NCI-H510A (cell line): ENCODE results near the gene NR6A1.
"Not testable (repeated sequence)": the region's sequence is repeated elsewhere in the genome, so short reads cannot be mapped to it uniquely, and the experiment has no call there.

Source experiments
- DNase-seq: peaks from one replicate; lab custom pipeline; 2025; lab: John Stamatoyannopoulos, UW

NR6A1 gene

GRCh38 chr9:124759327-124759726, 11.8 kb downstream of the NR6A1 start:
- no peak for DNase-seq

- DNase-seq = no peak
These were observed 12.4 kb downstream of the NR6A1 start for GRCh38 chr9:124758691-124759090.

GRCh38 chr9:124758061-124758460, 13.1 kb downstream of the NR6A1 start:
- no peak for DNase-seq

DNA sequence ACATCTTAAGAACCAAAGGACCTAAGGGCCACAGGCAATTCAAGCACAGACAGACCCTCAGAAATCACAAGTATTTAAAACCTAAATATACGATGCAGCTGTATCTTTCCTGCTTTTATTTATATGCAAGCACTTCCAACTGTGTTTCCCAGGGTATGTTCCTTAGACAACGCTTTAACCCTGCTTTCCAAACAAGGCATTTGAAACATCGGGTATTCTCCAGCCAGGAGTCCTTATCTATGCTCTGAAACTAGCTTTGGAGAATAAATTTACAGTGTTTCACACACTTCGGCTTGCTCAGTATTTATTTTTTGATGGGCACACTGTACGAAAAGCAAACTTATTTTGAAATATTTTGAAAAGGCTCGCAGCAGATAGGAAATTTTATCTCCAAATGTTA, 13.5 kb downstream of the NR6A1 start:
- no peak for DNase-seq

DNA sequence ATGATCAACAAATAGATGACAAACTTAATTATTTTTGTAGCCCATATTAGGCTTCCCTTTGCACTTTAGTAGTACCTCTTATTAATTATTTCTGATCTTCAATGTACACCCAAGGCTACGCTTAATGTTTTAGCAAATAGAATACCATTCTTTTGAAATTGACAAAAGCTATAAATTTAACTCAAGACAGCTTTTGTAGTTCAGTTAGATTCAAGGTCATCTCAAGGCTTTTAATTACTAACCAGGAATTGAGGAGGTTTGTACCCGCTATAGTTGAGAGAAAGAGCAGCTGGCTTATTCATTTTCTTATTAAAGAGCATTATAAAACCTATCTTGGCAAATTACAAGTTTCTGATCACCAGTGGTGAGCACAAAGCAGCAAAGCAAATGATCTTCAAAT, 15.1 kb downstream of the NR6A1 start:
- DNase-seq = no peak

- DNase-seq = no peak
These were observed 16.1 kb downstream of the NR6A1 start for GRCh38 chr9:124755061-124755460.

DNA sequence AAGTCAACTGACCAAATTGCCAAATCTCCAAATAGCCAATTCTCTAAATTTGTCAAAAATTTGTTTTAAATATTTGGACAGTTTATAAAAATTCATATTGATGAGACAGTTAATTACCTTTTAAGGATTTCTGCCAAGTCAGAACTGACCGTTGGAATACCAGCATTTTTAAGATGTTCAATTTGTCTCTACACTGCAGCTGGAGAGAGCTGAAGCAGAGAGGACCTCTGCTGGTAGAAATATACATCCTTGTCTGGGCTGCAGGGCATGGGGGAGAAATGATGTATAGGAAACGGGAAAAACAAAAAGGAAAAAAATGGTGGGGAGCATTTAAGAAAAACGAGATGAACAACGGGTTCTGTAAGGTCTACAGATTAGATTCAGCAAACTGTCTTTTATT, 16.8 kb downstream of the NR6A1 start:
- no peak for DNase-seq

- DNase-seq = no peak
These were observed 18.1 kb downstream of the NR6A1 start for GRCh38 chr9:124752967-124753366.

DNA sequence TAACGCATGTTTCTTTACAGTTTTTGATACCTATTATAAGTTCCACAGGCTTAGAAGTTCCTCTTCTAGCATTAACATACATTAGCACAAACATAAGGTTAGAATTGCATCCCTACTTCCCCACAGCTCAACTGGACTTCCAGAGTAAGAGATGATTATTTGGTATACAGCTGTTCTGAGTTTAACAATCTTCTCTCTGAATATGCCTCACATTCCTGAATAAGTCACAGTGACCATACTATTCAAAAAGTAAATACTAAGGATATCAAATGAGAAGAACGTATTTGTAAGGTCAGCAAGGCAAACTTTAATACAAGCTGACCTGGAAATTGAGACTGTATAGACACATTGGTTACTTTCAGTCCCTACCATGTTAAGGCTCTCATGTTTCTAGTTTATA, 21.3 kb downstream of the NR6A1 start:
- DNase-seq = no peak

DNA sequence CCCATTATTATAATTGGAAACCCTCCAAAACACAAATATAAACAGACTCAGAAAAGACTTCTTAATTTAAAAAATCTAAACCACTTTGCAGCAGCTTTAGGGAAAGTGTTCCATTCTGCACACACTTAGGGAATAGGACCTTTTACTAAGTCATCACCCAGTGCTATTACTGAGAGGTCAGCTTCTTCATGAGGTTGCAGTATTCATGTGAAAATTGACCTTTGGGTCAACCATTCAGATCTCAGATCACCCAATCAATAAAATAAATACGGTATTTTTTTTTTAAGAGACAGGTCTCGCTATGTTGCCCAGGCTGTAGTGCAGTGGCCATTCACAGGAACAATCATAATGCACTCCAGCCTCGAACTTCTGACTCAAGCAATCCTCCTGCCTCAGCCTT, 21.8 kb downstream of the NR6A1 start:
- DNase-seq = no peak

- no peak for DNase-seq
These were observed 24.0 kb downstream of the NR6A1 start for GRCh38 chr9:124747065-124747464.

DNA sequence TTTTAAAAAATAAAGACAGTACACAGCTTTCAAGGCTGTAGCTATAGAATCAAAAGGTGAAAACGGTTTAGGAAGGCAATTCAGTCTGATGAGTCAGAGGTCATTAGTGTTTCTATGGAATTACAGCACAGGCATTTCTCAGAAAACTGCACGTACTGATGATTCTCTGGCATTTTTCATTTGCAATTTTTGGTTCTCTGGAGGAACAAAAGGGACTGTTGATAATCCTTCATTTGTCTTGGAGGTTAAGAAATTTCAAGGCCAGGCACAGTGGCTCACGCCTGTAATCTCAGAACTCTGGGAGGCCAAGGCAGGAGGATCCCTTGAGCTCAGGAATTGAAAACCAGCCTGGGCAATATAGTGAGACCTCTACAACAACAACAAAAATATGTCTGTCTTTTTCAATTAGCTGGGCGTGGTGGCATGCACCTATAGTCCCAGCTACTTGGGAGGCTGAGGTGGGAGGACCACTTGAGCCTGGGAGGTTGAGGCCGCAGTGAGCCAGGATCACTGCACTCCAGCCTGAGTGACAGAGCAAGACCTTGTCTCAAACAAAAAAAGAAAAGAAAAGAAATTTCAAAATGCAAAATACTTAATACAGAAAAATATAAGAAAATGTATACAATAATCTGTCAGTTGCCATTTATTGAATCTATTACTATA, 27.3 kb downstream of the NR6A1 start:
- DNase-seq = no peak

DNA sequence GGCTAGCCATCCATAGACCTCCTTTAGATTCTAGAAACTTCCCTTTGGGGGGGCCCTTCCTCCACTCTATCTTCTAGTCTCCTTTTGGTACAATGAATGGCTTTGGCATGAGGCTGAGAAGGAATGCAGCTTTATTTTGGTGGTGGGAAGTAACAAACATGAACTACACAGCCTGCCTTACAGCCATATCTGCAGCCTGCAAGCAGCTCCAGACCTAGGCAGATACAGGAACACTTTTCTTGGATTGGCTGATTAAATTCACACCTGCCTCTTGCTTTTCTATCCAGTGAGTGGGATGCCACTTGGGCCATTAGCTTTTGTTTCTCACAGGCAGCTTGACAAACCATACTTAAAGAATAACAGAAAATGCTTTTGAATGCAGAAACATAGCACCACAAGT, 28.2 kb downstream of the NR6A1 start:
- no peak for DNase-seq

DNA sequence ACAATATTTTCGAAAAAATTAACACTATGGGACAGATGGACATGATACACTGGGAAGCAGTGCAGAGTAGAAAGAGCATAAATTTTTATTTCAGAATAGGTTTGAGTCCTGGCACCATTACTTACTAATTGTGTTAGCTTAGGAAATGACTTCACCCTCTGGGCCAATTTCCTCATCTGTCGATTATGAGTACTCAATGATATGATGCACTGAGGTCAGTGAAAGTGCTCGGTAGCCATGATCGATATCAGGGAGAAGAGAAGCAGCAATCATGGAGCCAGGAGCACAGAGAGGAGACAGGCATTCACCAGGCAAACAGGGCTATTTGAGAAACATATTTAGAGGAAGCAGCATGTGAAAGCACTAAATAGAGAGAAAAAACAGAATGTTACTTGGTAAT, 29.4 kb downstream of the NR6A1 start:
- DNase-seq = no peak

DNA sequence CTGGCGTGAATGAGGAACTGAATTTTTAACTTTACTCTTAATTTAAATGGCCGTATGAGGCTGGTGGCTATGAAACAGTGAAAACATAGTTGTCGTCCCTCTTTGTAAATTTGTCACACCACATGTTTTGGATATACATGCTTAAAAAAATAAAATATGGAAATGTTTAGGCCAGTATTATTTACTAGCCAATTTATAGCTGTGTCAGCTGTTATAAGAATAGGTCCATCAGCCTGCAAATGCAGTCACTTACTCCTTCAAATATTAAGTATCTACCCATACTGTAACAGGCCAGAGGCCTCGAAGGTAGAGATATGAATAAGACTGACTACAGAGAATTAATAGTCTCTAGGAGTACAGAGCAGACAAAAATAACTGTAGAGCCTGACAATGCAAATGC, 30.0 kb downstream of the NR6A1 start:
- DNase-seq = no peak

DNA sequence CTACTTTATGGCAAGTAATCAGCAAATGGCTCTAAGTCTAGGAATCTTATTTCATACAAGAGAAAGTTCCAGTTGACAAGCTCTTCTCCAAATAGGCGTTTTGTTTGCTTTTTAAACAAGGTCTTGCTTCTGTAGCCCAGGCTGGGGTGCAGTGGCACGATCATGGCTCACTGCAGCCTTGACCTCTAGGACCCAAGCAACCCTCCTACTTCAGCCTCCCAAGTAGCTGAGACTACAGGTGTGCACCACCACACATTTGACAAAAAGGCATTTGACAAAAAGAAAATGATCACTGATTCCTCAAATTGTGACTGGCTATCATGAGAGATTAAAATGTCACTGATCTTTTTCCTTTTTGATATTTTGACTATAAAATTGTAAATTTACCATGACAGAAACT, 31.8 kb downstream of the NR6A1 start:
- no peak for DNase-seq

DNA sequence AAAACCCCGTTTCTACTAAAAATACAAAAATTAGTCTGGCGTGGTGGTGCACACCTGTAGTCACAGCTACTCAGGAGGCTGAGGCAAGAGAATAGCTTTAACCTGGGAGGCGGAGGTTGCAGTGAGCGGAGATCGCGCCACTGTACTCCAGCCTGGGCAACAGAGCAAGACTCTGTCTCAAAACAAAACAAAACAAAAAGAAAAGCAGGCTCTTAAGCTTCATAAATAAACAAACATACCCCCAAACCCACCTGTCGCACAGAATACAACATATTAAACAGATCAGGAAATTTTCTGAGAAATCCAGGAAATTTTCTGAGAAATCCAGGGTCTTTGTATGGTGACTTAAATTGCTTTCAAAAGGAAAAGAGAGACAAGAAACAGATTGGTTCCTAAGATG, 33.0 kb downstream of the NR6A1 start:
- not testable (repeated sequence) for DNase-seq

- DNase-seq = no peak
These were observed 36.0 kb downstream of the NR6A1 start for GRCh38 chr9:124735121-124735520.

DNA sequence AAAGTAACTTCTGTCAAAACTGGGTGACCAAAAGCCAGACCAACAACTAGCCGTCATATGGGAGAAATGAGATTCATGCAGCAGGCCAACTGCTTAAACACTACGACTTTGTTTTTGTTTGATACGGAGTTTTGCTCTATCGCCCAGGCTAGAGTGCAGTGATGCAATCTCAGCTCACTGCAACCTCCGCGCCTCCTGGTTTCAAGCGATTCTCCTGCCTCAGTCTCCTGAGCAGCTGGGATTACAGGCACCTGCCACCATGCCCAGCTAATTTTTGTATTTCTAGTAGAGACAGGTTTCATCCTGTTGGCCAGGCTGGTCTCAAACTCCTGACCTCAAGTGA, 36.4 kb downstream of the NR6A1 start:
- not testable (repeated sequence) for DNase-seq

- no peak for DNase-seq
These were observed 37.0 kb downstream of the NR6A1 start for GRCh38 chr9:124733964-124734740.

DNA sequence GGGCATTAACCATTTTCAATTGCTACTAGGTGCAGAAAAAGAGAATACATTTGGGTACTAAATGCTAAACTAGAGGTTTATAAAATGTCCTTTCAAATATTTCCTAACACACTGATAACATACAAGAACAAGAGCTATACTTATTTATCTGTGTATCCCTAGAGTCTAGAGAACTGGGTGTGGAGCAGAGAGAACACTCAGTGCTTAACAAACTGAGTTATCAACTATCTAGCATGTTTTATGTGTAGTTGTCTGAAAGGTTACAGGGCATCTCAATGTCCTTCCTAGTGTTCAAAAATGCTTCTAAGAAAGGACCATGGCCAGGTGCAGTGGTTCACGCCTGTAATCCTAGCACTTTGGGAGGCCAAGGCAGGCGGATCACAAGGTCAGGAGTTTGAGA, 40.3 kb downstream of the NR6A1 start:
- no peak for DNase-seq

GRCh38 chr9:124726886-124727285, 44.2 kb downstream of the NR6A1 start:
- DNase-seq = no peak

- no peak for DNase-seq
These were observed 46.1 kb downstream of the NR6A1 start for GRCh38 chr9:124725068-124725452.
